HepG2 (cell line): ENCODE measurements around the gene FHIT.

Experiments
- ELF1 ChIP-seq: sonication (generic); formaldehyde crosslinking; IDR thresholded peaks from 2 replicates; pipeline ENCODE4 v1.4.0; 2020; ENCODE audit warnings: missing genetic modification reagents
- ETV6 ChIP-seq: sonication (generic); formaldehyde crosslinking; conservative IDR thresholded peaks from 2 replicates; pipeline ENCODE4 v1.4.0; 2020; ENCODE audit warnings: missing genetic modification reagents
- HMGXB3 ChIP-seq: sonication (generic); formaldehyde crosslinking; IDR thresholded peaks from 2 replicates; pipeline ENCODE4 v1.4.0; 2020; ENCODE audit warnings: missing genetic modification reagents, borderline replicate concordance
- JUND ChIP-seq: sonication (generic); formaldehyde crosslinking; IDR thresholded peaks from 2 replicates; pipeline ENCODE4 v1.8.0; 2022; ENCODE audit warnings: mild to moderate bottlenecking, missing genetic modification reagents
- MAZ ChIP-seq, 2 experiments: sonication (generic) in 1 of 2; formaldehyde crosslinking in 1 of 2; IDR thresholded peaks; 2 replicates each; pipeline versions ENCODE4 v1.5.0 to v1.6.1; 2012 to 2020; ENCODE audit warnings: low read depth in 2 of 2, mild to moderate bottlenecking in 2 of 2, borderline replicate concordance in 1 of 2, improper control_type of control experiment in 1 of 2, low read length in 1 of 2, missing genetic modification reagents in 1 of 2, moderate library complexity in 1 of 2
- MXI1 ChIP-seq: IDR thresholded peaks from 3 replicates; pipeline ENCODE4 v1.6.1; 2012; ENCODE audit warnings: low read depth, low read length, inconsistent platforms, borderline replicate concordance
- TAF1 ChIP-seq: sonication (generic); formaldehyde crosslinking; IDR thresholded peaks from 2 replicates; pipeline ENCODE4 v1.4.0; 2020; ENCODE audit warnings: missing genetic modification reagents
- TARDBP ChIP-seq: sonication (generic); formaldehyde crosslinking; IDR thresholded peaks from 2 replicates; pipeline ENCODE4 v1.8.0; 2022; ENCODE audit warnings: mild to moderate bottlenecking, missing genetic modification reagents
- ZNF883 ChIP-seq: sonication (generic); formaldehyde crosslinking; IDR thresholded peaks from 2 replicates; pipeline ENCODE4 v1.5.1; 2020; ENCODE audit warnings: mild to moderate bottlenecking, missing genetic modification reagents; ENCODE audit errors: not compliant biosample characterization
- TF ChIP-seq, protein P1 (sequence below): sonication (generic); formaldehyde crosslinking; IDR thresholded peaks from 2 replicates; pipeline ENCODE4 v1.5.0; 2020; ENCODE audit warnings: mild to moderate bottlenecking, missing genetic modification reagents, moderate library complexity
- TF ChIP-seq, protein P2 (sequence below): sonication (generic); formaldehyde crosslinking; conservative IDR thresholded peaks from 2 replicates; pipeline ENCODE4 v1.8.1; 2023; ENCODE audit warnings: missing genetic modification reagents
- TF ChIP-seq, protein P3 (sequence below): sonication (generic); formaldehyde crosslinking; IDR thresholded peaks from 2 replicates; pipeline ENCODE4 v1.4.0; 2020; ENCODE audit warnings: mild to moderate bottlenecking, missing genetic modification reagents
- TF ChIP-seq, protein P4 (sequence below): sonication (generic); formaldehyde crosslinking; IDR thresholded peaks from 2 replicates; pipeline ENCODE4 v1.4.0; 2020; ENCODE audit warnings: missing genetic modification reagents, borderline replicate concordance
- TF ChIP-seq, protein P5 (sequence below), 2 experiments: sonication (generic) in 1 of 2; formaldehyde crosslinking in 1 of 2; IDR thresholded peaks; 2 replicates each; pipeline versions ENCODE4 v1.4.0 to v1.6.1; 2018 to 2020; ENCODE audit warnings: missing genetic modification reagents in 2 of 2, borderline replicate concordance in 1 of 2, low read depth in 1 of 2, mild to moderate bottlenecking in 1 of 2, missing biosample characterization in 1 of 2

DNA sequence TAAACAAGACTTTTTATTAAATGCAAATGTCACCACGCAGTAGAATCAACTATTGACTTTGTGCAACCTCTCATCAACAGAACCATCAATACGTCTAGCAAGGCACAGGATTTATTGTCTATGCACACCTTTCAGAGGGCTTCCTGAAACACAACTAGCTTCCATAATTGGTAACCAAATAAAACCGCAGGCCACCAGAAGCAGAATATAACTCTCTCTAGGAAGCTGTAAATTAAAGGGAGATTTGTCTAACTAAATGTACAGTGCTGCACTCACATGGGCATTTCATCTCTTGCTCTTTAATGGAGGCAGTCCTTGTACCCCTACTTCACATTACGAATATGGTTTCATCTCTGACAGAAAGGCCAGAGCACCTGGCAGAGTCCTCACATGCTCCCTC, 93.0 kb downstream of the FHIT start:
- TF ChIP-seq TARDBP, result no peak
- no peak for TF ChIP-seq TAF1
- TF ChIP-seq JUND (CRISPR knock-in tag), result no peak
- no peak for TF ChIP-seq ETV6 (CRISPR knock-in tag)
- TF ChIP-seq, protein P1, sequence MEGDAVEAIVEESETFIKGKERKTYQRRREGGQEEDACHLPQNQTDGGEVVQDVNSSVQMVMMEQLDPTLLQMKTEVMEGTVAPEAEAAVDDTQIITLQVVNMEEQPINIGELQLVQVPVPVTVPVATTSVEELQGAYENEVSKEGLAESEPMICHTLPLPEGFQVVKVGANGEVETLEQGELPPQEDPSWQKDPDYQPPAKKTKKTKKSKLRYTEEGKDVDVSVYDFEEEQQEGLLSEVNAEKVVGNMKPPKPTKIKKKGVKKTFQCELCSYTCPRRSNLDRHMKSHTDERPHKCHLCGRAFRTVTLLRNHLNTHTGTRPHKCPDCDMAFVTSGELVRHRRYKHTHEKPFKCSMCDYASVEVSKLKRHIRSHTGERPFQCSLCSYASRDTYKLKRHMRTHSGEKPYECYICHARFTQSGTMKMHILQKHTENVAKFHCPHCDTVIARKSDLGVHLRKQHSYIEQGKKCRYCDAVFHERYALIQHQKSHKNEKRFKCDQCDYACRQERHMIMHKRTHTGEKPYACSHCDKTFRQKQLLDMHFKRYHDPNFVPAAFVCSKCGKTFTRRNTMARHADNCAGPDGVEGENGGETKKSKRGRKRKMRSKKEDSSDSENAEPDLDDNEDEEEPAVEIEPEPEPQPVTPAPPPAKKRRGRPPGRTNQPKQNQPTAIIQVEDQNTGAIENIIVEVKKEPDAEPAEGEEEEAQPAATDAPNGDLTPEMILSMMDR (CRISPR knock-in tag), result no peak
- TF ChIP-seq, protein P2, sequence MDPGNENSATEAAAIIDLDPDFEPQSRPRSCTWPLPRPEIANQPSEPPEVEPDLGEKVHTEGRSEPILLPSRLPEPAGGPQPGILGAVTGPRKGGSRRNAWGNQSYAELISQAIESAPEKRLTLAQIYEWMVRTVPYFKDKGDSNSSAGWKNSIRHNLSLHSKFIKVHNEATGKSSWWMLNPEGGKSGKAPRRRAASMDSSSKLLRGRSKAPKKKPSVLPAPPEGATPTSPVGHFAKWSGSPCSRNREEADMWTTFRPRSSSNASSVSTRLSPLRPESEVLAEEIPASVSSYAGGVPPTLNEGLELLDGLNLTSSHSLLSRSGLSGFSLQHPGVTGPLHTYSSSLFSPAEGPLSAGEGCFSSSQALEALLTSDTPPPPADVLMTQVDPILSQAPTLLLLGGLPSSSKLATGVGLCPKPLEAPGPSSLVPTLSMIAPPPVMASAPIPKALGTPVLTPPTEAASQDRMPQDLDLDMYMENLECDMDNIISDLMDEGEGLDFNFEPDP (CRISPR knock-in tag), result no peak
- TF ChIP-seq, protein P3, sequence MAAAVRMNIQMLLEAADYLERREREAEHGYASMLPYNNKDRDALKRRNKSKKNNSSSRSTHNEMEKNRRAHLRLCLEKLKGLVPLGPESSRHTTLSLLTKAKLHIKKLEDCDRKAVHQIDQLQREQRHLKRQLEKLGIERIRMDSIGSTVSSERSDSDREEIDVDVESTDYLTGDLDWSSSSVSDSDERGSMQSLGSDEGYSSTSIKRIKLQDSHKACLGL (CRISPR knock-in tag), result no peak
- no peak for TF ChIP-seq HMGXB3 (CRISPR knock-in tag)
- TF ChIP-seq, protein P4, sequence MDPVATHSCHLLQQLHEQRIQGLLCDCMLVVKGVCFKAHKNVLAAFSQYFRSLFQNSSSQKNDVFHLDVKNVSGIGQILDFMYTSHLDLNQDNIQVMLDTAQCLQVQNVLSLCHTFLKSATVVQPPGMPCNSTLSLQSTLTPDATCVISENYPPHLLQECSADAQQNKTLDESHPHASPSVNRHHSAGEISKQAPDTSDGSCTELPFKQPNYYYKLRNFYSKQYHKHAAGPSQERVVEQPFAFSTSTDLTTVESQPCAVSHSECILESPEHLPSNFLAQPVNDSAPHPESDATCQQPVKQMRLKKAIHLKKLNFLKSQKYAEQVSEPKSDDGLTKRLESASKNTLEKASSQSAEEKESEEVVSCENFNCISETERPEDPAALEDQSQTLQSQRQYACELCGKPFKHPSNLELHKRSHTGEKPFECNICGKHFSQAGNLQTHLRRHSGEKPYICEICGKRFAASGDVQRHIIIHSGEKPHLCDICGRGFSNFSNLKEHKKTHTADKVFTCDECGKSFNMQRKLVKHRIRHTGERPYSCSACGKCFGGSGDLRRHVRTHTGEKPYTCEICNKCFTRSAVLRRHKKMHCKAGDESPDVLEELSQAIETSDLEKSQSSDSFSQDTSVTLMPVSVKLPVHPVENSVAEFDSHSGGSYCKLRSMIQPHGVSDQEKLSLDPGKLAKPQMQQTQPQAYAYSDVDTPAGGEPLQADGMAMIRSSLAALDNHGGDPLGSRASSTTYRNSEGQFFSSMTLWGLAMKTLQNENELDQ, result no peak
- TF ChIP-seq MXI1, result no peak
- TF ChIP-seq ZNF883 (CRISPR knock-in tag), result no peak
- no peak for TF ChIP-seq MAZ (IDR thresholded peaks at IDR 0.05; ENCODE audit: borderline replicate concordance, low read depth, low read length)
- TF ChIP-seq MAZ (CRISPR knock-in tag; IDR thresholded peaks at IDR 0.05; ENCODE audit: low read depth), result no peak
- TF ChIP-seq ELF1, result no peak
- TF ChIP-seq, protein P5, sequence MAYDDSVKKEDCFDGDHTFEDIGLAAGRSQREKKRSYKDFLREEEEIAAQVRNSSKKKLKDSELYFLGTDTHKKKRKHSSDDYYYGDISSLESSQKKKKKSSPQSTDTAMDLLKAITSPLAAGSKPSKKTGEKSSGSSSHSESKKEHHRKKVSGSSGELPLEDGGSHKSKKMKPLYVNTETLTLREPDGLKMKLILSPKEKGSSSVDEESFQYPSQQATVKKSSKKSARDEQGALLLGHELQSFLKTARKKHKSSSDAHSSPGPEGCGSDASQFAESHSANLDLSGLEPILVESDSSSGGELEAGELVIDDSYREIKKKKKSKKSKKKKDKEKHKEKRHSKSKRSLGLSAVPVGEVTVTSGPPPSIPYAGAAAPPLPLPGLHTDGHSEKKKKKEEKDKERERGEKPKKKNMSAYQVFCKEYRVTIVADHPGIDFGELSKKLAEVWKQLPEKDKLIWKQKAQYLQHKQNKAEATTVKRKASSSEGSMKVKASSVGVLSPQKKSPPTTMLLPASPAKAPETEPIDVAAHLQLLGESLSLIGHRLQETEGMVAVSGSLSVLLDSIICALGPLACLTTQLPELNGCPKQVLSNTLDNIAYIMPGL (CRISPR knock-in tag; IDR thresholded peaks at IDR 0.05; ENCODE audit: borderline replicate concordance in 1 of 2, low read depth in 1 of 2), result no peak
